ENCODE measurements around the gene ARL8A. TPM values are rescaled to one million over a fixed set of nuclear protein-coding genes. Genes with fewer than 3 reads are reported as not detected.

The ARL8A gene
- total and polyA plus RNA-seq, 2 donors (not counting 1 experiment from before 2014, with no cell fraction given) = 67.6 to 70.7 TPM

DNA sequence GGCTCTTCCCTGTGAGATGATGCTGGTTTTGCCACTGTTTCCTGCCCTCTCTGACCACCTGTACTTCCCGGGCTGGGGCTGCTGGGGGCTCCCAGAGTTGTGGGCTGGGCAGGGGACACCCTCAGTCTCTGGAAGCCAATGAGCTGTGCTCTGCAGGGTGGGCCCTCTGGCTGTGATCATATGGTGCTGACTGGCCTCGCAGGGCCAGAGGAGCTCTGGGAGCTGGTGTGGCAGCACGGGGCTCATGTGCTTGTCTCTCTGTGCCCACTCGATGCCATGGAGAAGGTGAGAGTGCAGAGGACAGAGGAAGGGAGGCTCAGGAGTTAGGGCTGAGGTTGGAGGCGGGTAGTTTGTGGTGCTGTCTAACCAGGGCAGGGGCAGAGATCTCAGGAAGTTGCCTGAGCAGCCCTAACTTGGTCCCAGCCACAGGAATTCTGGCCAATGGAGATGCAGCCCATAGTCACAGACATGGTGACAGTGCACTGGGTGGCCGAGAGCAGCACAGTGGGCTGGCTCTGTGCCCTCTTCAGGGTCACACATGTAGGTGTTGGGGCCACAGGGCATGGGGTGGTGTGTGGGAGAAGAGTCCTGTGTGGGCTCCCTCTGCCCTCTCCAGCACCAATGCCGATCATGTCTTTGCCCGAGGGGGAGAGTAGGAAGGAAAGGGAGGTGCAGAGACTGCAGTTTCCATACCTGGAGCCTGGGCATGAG is 43.3 kb upstream of the ARL8A start:
- Mint-ChIP-seq H3K27me3 (peaks cover 41% of the 10 kb centered on the region), H3K9me3 (ENCODE audit: insufficient read depth) (no peaks in the 10 kb centered on the region), H3K4me3 (no peak overlapping the region), H3K4me1 (peaks cover 9% of the 10 kb centered on the region), H3K27ac (no peak overlapping the region)
- Histone ChIP-seq H3K27ac (ENCODE audit: low read length in 2 of 2) (no peak overlapping the region), H3K4me2 (replicated peaks; ENCODE audit: low read depth, low read length, poor library complexity, severe bottlenecking) (no peak overlapping the region), H3K9ac (ENCODE audit: low read length) (no peak overlapping the region), H3K4me3 (ENCODE audit: control extremely low read depth in 1 of 5, extremely low read depth in 1 of 5, insufficient read depth in 1 of 5, low read depth in 2 of 5, low read length in 4 of 5) (no peak overlapping the region), H4K20me1 (ENCODE audit: control insufficient read depth, insufficient read depth, low read length, poor library complexity, severe bottlenecking) (no peaks in the 10 kb centered on the region), H3K27me3 (replicated peaks in 1 of 4; ENCODE audit: control extremely low read depth in 1 of 4, control insufficient read depth in 3 of 4, insufficient read depth in 4 of 4, low read length in 3 of 4) (peaks cover 0 to 30% (median 8%) of the 10 kb centered on the region in 4 experiments), H3K36me3 (replicated peaks in 1 of 2; ENCODE audit: control extremely low read depth in 1 of 2, control insufficient read depth in 1 of 2, extremely low read depth in 1 of 2, insufficient read depth in 2 of 2, low read length in 1 of 2) (no peaks in the 10 kb centered on the region), H3K4me1 (ENCODE audit: control insufficient read depth in 2 of 2, insufficient read depth in 2 of 2, low read length in 2 of 2) (peaks cover 6 to 7% of the 10 kb centered on the region in 2 donors), H3K9me3 (ENCODE audit: control extremely low read depth in 1 of 3, control insufficient read depth in 2 of 3, insufficient read depth in 1 of 3, low read length in 2 of 3) (no peaks in the 10 kb centered on the region), H2AFZ (ENCODE audit: insufficient read depth, low read depth, low read length, poor library complexity, severe bottlenecking) (no peak overlapping the region), H3K79me2 (ENCODE audit: control insufficient read depth, insufficient read depth, low read length) (no peaks in the 10 kb centered on the region)
- 76% methylated on average over 6 of the region's 8 CpGs for WGBS (ENCODE audit: insufficient coverage)
- intact Hi-C loops (cut with micrococcal nuclease) = no loop called here
- ChIA-PET POLR2A (no interaction called here), CTCF (interaction anchor here (0.6 to 5.6 kb wide), 8 partner anchors 32 to 532 kb away, joined by 3 to 41 read pairs (median 11); no protein-coding TSS in a partner anchor)
- DNase-seq = no peak
- no peak for ATAC-seq (ENCODE audit: low read depth)
- TF ChIP-seq, protein P1, sequence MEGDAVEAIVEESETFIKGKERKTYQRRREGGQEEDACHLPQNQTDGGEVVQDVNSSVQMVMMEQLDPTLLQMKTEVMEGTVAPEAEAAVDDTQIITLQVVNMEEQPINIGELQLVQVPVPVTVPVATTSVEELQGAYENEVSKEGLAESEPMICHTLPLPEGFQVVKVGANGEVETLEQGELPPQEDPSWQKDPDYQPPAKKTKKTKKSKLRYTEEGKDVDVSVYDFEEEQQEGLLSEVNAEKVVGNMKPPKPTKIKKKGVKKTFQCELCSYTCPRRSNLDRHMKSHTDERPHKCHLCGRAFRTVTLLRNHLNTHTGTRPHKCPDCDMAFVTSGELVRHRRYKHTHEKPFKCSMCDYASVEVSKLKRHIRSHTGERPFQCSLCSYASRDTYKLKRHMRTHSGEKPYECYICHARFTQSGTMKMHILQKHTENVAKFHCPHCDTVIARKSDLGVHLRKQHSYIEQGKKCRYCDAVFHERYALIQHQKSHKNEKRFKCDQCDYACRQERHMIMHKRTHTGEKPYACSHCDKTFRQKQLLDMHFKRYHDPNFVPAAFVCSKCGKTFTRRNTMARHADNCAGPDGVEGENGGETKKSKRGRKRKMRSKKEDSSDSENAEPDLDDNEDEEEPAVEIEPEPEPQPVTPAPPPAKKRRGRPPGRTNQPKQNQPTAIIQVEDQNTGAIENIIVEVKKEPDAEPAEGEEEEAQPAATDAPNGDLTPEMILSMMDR (IDR thresholded peaks at IDR 0.05) = no peak
- no peak for TF ChIP-seq EZH2 (IDR thresholded peaks at IDR 0.05; ENCODE audit: borderline replicate concordance, insufficient read depth, low read depth, low read length, poor library complexity, severe bottlenecking)

DNA sequence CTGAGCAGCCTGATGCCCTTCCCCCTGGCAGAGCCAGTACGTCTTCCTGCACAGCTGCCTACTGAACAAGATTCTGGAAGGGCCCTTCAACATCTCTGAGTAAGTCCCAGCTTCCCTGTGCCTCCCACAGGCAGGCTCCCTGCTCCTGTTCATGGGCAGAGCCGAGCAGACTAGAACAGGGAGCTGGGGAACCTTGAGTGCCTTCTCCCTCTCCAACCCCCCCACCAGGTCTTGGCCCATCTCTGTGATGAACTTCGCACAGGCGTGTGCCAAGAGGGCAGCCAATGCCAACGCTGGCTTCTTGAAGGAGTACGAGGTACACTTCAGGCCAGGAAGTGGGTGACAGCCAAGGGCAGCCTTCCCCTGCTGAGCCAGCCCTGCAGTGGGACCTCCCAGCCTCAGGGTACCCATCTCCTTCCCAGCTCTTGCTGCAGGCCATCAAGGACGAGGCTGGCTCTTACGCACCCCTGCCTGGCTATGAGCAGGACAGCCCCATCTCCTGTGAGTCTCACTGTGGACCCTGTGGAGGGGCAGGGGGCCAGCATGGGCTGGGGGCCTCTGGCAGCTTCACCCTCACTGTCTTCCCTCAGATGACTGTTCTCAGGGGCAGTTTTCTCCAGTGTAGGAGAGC is 42.6 kb upstream of the ARL8A start:
- H3K9me3 Mint-ChIP-seq (ENCODE audit: insufficient read depth) = no peaks in the 10 kb centered on the region
- intact Hi-C loops (cut with micrococcal nuclease) = no loop called here
- TF ChIP-seq, protein P1 (IDR thresholded peaks at IDR 0.05) = no peak
- TF ChIP-seq EZH2 (IDR thresholded peaks at IDR 0.05; ENCODE audit: borderline replicate concordance, insufficient read depth, low read depth, low read length, poor library complexity, severe bottlenecking) = no peak
- no peak overlapping the region for H3K4me2 ChIP-seq (replicated peaks; ENCODE audit: low read depth, low read length, poor library complexity, severe bottlenecking)
- H3K4me3 ChIP-seq (ENCODE audit: control extremely low read depth in 1 of 5, extremely low read depth in 1 of 5, insufficient read depth in 1 of 5, low read depth in 2 of 5, low read length in 4 of 5) = no peak overlapping the region
- H3K4me3 Mint-ChIP-seq = no peak overlapping the region
- H3K36me3 ChIP-seq (replicated peaks in 1 of 2; ENCODE audit: control extremely low read depth in 1 of 2, control insufficient read depth in 1 of 2, extremely low read depth in 1 of 2, insufficient read depth in 2 of 2, low read length in 1 of 2) = no peaks in the 10 kb centered on the region
- POLR2A ChIA-PET = no interaction called here
- WGBS (ENCODE audit: insufficient coverage) = 71% methylated on average over 7 of the region's 8 CpGs
- ATAC-seq (ENCODE audit: low read depth) (no peak), DNase-seq (no peak)
- peaks cover 0 to 26% (median 5%) of the 10 kb centered on the region in 4 experiments for H3K27me3 ChIP-seq (replicated peaks in 1 of 4; ENCODE audit: control extremely low read depth in 1 of 4, control insufficient read depth in 3 of 4, insufficient read depth in 4 of 4, low read length in 3 of 4)
- no peak overlapping the region for H3K9ac ChIP-seq (ENCODE audit: low read length)
- no peaks in the 10 kb centered on the region for H3K9me3 ChIP-seq (ENCODE audit: control extremely low read depth in 1 of 3, control insufficient read depth in 2 of 3, insufficient read depth in 1 of 3, low read length in 2 of 3)
- H3K4me1 Mint-ChIP-seq = peaks cover 9% of the 10 kb centered on the region
- no peaks in the 10 kb centered on the region for H4K20me1 ChIP-seq (ENCODE audit: control insufficient read depth, insufficient read depth, low read length, poor library complexity, severe bottlenecking)
- peaks cover 42% of the 10 kb centered on the region for H3K27me3 Mint-ChIP-seq
- no peak overlapping the region for H2AFZ ChIP-seq (ENCODE audit: insufficient read depth, low read depth, low read length, poor library complexity, severe bottlenecking)
- H3K79me2 ChIP-seq (ENCODE audit: control insufficient read depth, insufficient read depth, low read length) = no peaks in the 10 kb centered on the region
- H3K27ac ChIP-seq (ENCODE audit: low read length in 2 of 2) = no peak overlapping the region
- CTCF ChIA-PET = interaction anchor here (1.3 to 5.6 kb wide), 7 partner anchors 26 to 533 kb away, joined by 3 to 41 read pairs (median 13); no protein-coding TSS in a partner anchor
- no peak overlapping the region for H3K27ac Mint-ChIP-seq
- peaks cover 5 to 6% of the 10 kb centered on the region in 2 donors for H3K4me1 ChIP-seq (ENCODE audit: control insufficient read depth in 2 of 2, insufficient read depth in 2 of 2, low read length in 2 of 2)

Measured in B cell (primary cell).